ENCODE data around the gene SLC6A1. TPM values are rescaled to one million over a fixed set of nuclear protein-coding genes. Genes with fewer than 3 reads are reported as not detected.

The SLC6A1 gene
- total RNA-seq, 1 experiment from 2014 or later = not detected

DNA sequence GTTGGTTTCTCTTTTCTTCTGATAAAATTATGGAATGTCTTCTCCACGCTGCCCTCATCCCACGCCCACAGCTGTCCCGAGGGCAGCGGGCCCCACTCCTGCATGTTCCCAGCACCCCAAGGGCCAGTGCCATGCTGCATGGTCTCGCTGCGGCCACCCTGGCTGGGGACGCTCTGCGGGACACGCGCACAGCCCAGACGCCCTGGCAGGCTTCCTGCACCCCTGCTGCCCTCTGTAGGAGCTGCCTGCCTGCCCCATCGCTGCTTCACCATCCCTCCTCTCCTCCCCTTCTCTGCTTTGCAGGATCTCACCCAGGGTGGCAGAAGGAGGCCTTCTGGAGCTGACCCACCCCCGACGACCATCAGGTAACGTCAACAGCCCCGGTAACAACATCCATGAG lies 22.8 kb downstream of the SLC6A1 start:
- H3K4me1 ChIP-seq (ENCODE audit: insufficient read depth, low read length) = no peaks in the 10 kb centered on the region
- Mint-ChIP-seq H3K27me3 (ENCODE audit: low read depth) (peaks cover 4% of the 10 kb centered on the region; the same call in 1 of the 2 replicates), H3K9me3 (no peaks in the 10 kb centered on the region; a peak in 1 of 5 replicates), H3K4me3 (no peak overlapping the region), H3K27ac (no peak overlapping the region; a peak in 1 of 7 replicates), H3K4me1 (peaks cover 0 to 3% of the 10 kb centered on the region in 2 experiments; a peak in 1 of 4 replicates), H3K36me3 (ENCODE audit: insufficient read depth in 1 of 3, low read depth in 3 of 3) (no peaks in the 10 kb centered on the region)
- H2AK5ac ChIP-seq (ENCODE audit: insufficient read length, low read length) = no peak overlapping the region
- WGBS (ENCODE audit: extremely low coverage, insufficient read length, low lambda C conversion rate) = no CpG with 5 or more reads among the region's 16 CpGs
- no peaks in the 10 kb centered on the region for H4K20me1 ChIP-seq (ENCODE audit: control insufficient read depth, insufficient read depth, insufficient read length)
- H3K56ac ChIP-seq (ENCODE audit: insufficient read length, low read depth, low read length) = no peak overlapping the region
- no peak overlapping the region for H3K18ac ChIP-seq (ENCODE audit: insufficient read length, low read depth, low read length)
- H2BK15ac ChIP-seq (ENCODE audit: low read depth, low read length) = no peak overlapping the region
- no peak overlapping the region for H3K14ac ChIP-seq (ENCODE audit: insufficient read depth, low read length)
- TF ChIP-seq, protein P1, sequence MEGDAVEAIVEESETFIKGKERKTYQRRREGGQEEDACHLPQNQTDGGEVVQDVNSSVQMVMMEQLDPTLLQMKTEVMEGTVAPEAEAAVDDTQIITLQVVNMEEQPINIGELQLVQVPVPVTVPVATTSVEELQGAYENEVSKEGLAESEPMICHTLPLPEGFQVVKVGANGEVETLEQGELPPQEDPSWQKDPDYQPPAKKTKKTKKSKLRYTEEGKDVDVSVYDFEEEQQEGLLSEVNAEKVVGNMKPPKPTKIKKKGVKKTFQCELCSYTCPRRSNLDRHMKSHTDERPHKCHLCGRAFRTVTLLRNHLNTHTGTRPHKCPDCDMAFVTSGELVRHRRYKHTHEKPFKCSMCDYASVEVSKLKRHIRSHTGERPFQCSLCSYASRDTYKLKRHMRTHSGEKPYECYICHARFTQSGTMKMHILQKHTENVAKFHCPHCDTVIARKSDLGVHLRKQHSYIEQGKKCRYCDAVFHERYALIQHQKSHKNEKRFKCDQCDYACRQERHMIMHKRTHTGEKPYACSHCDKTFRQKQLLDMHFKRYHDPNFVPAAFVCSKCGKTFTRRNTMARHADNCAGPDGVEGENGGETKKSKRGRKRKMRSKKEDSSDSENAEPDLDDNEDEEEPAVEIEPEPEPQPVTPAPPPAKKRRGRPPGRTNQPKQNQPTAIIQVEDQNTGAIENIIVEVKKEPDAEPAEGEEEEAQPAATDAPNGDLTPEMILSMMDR (conservative IDR thresholded peaks at IDR 0.05) = no peak
- no peak overlapping the region for H3T11ph ChIP-seq (ENCODE audit: low read length)
- H3K23me2 ChIP-seq (ENCODE audit: insufficient read length, low read depth, low read length, poor library complexity, severe bottlenecking) = no peaks in the 10 kb centered on the region
- no peak overlapping the region for H2AFZ ChIP-seq (ENCODE audit: low read length)
- H3K4ac ChIP-seq (ENCODE audit: low read depth, low read length) = no peak overlapping the region
- H3K79me2 ChIP-seq (ENCODE audit: insufficient read depth, low read length) = no peaks in the 10 kb centered on the region
- H3K9me3 ChIP-seq (ENCODE audit: control insufficient read depth, low read depth, low read length) = no peaks in the 10 kb centered on the region
- no peak overlapping the region for H4K5ac ChIP-seq (ENCODE audit: insufficient read length, low read depth, low read length)
- H3K27me3 ChIP-seq (ENCODE audit: insufficient read depth, low read length) = no peaks in the 10 kb centered on the region
- no peak overlapping the region for H3K9ac ChIP-seq (ENCODE audit: extremely low read depth, insufficient read length, low read length)
- no peak overlapping the region for H3K23ac ChIP-seq (ENCODE audit: insufficient read length, low read depth, low read length)
- H3K79me1 ChIP-seq (ENCODE audit: insufficient read depth, low read depth, low read length, poor library complexity, severe bottlenecking) = no peaks in the 10 kb centered on the region
- no peak overlapping the region for H2BK120ac ChIP-seq (ENCODE audit: low read depth, low read length, poor library complexity, severe bottlenecking)
- no peak overlapping the region for H4K8ac ChIP-seq (replicated peaks; ENCODE audit: insufficient read length, low read depth, low read length)
- no peak overlapping the region for H3K4me2 ChIP-seq (ENCODE audit: insufficient read depth, insufficient read length, low read length)
- H3K27ac ChIP-seq (ENCODE audit: insufficient read length, low read depth, low read length) = no peak overlapping the region
- no peak for DNase-seq
- no peak overlapping the region for H4K91ac ChIP-seq (ENCODE audit: insufficient read length, low read depth, low read length)
- H2BK20ac ChIP-seq (ENCODE audit: low read depth, low read length, poor library complexity, severe bottlenecking) = no peak overlapping the region
- H2BK12ac ChIP-seq (ENCODE audit: insufficient read length, low read depth, low read length) = no peak overlapping the region
- no peak overlapping the region for H2BK5ac ChIP-seq (ENCODE audit: insufficient read length, low read length)
